GM18508 (cell line): ENCODE measurements around the gene ADAP1.

ENCODE experiments used
- ATAC-seq: cut with Tn5 transposase; IDR thresholded peaks from one replicate; pipeline ENCODE4 v1.9.1; 2021; ENCODE audit warnings: moderate number of reproducible peaks; ENCODE audit not compliant: insufficient read depth, unreplicated experiment

Gene ADAP1

DNA sequence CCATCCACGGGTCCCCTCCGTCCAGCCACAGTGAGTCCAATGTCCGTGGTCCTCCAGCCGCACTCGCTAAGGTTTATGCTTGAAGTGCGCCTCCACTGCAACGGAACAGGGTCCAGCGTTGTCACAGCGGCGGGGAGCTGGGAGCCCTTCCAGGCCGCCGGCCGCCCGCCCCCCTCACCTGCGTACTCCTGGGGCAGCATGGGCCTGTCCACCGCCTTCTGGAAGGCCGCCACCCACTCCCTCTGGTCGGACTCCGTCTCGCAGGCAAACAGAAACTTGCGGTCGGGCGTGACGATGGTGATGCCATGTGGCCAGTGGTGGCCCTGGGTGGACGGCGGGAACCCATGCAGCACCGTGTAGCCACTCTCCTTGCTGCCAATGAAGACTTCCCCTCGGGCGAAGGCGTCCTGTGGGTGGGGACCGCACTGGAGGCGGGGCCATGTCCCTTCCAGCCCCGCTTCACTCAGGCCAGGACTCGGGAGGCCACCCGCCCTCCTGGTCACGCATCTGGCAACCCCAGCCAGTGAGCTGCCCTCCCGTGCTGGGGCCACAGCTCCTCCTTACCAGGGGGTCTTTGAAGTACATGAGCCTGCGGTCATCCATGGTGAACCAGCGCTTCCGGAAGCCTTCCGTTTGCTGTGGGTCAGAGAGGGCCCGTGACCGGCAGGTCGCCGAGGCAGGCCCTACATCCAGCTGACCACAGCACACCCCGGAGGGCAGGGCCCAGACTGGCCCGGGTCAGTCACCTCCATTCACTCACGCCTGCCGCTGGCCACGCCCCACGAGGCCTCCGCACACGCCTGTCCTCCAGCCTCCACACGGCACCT lies 55.4 kb downstream of the ADAP1 start:
- no peak for ATAC-seq

DNA sequence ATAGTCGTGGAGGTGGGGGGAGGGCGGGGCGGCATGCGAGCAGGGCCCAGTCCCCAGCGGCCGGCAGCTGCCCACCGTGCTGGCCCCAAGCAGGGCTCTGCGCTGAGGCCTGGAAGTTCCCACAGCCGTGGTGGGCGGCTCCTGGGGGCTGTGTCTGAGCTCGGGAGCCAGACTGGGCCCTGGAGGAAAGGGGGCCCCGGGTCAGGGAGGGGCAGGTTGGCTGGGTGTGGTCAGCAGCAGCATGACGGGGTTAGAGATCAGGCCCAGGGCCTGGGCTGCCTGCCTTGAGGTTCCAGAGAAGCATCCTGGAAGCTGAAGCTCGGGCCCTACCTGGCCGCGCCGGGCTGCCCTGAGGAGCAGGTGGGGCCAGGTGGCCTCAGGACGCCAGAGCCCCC lies 56.0 kb downstream of the ADAP1 start:
- ATAC-seq, result no peak

DNA sequence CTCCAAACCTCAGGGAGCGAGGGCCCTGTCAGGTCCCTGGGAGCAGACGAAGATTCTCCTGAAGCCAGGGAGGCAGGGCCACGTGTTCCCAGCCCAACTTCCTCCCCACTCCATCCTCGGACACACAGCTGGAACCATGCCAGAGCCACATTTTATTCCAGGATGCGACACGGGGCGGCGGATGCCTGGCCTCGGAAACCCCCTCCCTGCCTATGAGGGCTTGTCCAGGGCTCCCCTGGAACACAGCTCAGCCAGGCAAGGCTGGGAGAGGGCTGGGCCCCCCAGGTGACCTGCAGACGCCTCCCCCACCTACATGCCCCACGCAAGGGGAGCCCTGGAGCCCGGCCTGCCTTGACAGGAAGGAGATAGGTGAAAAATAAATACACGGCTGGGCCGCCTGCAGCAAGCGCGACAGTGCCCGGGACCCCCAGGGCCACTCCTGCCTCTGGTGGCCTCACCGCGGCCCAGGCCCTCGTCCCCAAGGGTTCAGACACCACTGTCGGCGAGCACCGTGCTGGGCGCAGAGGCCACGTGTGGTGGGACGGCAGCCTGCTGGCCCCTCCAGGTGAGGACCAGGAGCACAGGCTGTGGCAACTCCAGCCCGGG lies 56.6 kb downstream of the ADAP1 start:
- ATAC-seq, result no peak

DNA sequence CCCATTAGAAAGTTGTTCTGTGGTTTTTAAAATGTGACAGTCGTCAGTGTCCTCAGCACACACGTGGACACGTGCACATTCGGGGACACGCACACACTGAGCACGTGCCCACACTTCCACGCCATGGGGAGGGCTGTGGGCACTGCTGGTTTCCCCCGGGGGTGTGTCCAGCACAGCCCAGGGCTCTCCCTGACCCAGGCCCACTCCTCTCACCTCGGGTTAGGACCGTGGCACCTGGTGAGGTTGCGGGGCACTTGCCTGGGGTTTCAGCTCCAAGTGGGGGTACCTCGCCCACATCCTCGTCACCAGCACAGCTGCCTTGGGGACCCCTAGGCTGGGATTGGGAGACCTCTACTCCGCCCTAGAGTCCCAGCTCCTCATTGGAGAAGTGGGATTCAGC lies 57.4 kb downstream of the ADAP1 start:
- ATAC-seq, result no peak

DNA sequence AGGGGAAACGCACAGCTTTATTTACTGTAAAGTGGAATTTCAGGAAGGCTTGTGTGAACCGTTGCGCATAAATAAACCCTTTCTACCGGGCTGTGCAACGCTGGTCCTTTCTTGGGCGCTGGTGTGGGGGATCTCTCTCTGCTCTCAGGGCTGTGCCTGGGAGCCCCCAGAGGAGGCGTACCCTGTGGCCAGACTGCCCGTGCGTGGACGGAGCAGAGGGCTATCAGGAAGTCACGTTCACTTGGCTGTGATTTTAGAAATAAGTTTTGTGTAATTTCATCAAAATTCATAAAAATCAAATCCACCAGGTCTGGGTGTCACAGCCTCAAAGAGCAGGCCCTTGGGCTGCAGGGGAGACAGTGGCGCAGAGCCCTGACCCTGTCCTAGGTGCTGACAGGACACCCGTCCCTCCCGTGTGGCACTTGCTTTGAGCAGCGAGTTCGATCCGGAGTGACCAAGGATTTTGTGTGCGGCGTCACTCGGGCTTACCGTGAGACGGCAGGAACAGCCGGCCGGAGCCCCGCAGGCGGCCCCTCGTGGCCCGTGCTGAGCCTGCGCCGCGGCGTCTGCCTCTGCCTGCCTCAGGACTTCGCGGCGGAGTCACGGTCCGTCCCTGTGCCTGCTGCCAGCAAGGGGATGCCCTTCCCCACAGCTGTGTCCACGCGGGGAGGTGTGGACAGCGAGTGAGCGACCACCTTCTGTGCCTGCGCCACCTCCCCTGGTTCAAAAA lies 58.0 kb downstream of the ADAP1 start:
- ATAC-seq, result no peak

DNA sequence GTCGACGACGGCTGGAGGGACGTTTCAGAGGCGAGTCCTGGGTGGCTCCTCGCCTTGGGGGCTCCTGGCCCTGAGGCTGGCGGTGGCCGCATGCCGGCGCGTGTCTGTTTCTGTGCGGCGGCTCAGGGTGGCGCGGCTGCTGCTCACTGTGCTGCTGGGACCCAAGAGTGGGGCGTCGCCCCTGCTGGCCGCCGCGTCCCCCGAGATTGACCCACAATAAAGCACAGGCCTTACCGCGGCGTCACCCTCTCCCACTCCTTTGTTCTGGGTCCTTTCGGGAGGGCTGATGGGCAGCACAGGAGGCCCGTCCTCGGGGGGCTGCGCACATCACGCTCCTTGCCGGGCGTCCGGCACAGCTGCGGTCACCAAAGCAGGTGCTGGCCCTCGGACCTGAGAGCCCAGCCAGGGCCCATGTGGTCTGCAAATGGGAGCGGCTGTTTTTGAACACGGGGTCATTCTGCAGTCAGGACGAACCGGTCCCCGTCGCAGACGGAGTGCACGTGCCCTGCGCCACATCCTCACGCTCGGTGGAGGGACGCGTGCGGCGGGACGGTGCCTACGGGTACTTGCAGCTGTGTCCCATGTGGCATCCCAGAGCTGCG lies 58.9 kb downstream of the ADAP1 start:
- no peak for ATAC-seq

DNA sequence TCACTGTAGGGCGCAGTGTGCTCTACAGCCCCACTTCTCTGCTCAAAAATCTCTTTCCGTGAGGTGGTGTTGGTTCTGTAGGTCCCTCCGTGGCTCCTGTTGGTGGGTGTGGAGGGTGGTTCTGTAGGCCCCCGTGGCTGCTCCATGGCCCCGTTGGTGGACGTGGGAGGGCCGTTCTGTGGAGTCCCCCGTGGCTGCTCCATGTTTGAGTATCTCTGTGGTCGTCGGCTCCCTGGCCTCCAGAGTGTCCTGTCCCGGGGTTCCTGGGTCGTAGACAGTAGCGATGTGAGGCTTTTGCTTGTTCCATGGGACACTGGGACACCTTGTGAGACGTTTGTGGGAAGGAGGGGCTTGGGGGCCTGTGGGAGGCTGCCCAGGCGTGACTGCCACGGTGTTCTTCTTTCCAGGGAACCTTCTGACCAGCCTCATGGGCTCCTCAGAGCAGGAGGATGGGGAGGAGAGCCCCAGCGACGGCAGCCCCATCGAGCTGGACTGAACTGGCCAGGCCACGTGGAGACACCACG lies 59.5 kb downstream of the ADAP1 start:
- ATAC-seq, result no peak

DNA sequence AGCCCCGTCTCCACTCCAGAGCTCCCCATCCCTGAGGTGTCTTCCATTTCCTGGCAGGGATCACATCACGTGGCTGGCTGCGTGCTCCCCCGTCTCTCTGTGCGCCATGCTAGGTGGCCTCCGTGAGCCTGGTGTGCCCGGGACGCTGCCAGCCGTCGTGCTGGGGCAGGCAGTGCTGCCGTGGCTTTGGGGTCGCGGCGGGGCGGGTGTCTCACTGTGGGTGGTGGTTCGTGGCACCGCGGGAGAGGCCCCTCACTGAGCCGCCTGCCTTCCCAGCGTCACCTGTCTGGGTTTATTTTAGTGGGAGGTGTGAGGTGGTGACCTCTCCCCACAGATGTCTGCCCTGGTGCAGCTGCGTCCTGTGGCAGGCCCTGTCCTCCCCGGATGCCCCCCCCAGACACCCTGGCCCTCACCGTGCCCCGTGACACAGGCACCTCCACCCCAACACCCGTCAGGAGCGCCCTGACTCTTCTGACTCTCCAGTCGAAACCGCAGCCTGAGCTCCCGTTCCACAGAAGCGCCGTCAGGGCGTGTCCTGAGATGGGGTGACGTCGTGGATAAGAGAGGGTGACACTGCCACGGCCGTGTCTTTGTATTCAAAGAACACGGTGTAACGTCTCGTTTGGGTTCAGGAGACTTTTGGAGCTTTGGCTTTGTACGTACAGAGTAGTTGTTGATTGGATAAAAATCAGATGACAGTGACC lies 60.2 kb downstream of the ADAP1 start:
- no peak for ATAC-seq

DNA sequence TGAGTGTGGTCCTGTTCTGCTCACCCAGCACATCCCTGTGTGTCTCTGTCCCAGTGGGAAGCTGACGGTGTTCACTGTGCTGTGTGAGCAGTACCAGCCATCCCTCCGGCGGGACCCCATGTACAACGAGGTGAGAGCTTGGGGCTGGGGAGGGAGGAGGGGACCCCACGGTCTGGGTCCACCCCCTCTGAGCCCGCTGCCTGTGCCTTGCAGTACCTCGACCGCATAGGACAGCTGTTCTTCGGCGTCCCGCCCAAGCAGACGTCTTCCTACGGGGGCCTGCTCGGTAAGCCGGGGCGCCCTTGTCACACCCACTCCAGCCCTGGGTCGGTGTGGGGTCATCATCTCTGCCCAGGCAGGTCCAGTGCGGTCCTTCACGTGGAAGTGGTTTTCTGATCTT lies 60.8 kb downstream of the ADAP1 start:
- ATAC-seq, result no peak

DNA sequence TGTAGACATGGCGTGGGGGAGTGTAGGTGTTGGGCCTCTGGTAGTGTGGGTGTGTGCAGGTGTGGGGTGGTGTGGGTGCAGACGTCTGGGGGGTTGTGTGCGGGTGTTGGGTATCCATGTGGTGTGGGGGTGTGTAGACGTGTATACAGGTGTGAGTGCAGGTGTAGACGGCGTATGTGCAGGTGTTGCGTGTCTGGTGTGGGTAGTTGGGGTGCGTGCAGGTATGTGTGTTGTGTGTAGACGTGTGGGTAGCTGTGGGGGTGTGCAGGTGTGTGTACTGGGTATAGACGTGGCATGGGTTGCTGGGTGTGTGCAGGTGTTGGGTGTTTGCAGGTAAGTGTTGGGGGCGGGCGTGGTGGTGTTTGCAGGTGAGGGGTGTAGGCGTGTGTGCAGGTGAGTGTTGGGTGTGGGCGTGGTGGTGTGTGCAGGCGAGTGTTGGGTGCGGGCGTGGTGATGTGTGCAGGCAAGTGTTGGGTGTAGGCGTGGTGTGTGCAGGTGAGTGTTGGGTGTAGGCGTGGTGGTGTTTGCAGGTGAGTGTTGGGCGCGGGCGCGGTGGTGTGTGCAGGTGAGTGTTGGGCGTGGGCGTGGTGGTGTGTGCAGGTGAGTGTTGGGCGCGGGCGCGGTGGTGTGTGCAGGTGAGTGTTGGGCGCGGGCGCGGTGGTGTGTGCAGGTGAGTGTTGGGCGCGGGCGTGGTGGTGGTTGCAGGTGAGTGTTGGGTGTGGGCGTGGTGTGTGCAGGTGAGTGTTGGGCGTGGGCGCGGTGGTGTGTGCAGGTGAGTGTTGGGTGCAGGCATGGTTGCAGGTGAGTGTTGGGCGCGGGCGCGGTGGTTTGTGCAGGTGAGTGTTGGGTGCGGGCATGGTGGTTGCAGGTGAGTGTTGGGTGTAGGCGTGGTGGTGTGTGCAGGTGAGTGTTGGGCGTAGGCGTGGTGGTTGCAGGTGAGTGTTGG lies 61.6 kb downstream of the ADAP1 start:
- no peak for ATAC-seq

DNA sequence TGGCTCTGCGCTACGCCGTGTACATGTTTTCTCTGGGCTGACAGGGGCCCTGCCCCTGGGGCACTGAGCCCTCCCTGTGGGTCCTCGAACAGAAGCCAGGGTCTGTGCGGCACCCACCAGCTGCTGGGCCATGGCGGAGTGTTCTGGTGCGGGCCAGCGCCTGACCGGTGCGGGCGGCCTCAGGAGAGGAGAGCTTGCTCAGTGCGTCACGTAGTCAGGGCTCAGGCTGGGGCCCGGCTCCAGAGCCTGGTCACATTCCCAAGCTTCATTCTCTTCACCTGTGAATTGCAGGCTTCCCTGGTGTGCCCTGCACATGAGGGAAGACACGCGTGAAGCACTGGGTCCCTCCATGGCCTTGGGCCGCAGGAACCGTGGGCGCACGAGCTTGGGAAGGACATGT lies 62.7 kb downstream of the ADAP1 start:
- ATAC-seq, result no peak

DNA sequence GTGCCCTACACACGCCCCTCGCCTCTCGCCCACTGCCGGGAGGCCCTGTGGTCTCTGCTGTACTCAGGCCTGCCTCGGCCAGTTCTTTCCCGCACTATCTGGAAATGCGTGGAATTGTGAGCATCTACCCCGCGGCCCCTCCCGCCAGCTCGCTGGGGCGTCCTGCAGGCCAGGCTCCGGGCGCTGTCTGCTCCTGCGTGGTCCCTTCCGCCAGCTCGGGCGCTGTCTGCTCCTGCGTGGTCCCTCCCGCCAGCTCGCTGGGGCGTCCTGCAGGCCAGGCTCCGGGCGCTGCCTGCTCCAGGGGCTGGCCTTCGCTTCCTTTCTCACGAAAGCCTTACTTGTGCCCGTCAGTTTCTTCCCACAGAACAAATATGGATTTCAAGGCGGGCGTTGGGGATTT lies 63.2 kb downstream of the ADAP1 start:
- ATAC-seq, result no peak

DNA sequence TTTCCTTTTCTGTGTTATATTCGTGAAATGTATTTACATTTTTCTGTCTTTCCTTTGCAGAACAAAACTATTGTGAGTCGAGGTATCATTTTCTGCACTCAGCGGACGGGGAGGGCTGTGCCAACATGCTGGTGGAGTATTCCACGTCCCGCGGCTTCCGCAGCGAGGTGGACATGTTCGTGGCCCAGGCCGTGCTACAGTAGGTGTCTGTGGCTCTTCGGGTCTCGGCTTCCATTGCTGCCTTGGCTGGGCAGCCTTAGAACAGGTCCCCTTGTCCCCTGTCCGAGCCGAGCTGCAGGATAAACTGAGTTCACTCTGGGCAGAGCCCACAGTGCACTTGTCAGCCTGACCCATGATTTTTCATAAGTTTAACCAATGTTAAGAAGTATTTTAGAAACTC lies 63.6 kb downstream of the ADAP1 start:
- ATAC-seq, result no peak

DNA sequence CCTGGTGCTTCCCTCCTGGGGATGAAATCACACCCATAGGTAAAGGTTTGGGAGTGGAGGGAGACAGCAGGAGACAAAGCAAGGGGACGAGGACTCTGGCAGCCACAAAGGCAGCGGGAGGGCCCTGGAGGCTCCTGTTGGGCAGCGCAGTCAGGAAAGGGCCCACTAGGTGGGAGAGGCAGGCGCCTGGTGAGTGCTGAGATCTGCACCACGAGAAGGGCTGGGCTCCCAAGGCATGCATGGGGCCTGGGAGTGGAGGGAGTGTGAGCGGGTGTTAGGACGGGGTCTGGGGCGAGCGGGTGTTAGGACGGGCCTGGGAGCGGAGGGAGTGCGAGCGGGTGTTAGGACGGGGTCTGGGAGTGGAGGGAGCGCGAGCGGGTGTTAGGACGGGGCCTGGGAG lies 65.1 kb downstream of the ADAP1 start:
- no peak for ATAC-seq

DNA sequence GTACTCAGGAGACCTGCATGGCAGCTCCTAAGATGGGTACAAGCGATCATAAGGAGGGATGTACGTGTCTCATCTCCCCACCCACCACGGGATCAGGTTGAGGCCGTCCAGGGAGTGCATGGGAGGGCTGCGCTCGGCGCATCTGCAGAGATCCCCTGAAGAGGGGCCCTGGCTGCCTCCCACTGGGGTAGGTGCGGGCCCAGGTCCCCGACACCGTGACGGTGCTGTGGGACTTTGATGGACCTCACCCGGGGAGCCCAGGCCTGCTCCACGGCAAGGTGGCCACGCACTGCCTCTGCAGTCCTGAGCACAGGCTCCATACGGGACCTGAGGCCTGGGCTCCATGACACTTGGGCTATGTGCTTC lies 65.5 kb downstream of the ADAP1 start:
- ATAC-seq, result no peak

DNA sequence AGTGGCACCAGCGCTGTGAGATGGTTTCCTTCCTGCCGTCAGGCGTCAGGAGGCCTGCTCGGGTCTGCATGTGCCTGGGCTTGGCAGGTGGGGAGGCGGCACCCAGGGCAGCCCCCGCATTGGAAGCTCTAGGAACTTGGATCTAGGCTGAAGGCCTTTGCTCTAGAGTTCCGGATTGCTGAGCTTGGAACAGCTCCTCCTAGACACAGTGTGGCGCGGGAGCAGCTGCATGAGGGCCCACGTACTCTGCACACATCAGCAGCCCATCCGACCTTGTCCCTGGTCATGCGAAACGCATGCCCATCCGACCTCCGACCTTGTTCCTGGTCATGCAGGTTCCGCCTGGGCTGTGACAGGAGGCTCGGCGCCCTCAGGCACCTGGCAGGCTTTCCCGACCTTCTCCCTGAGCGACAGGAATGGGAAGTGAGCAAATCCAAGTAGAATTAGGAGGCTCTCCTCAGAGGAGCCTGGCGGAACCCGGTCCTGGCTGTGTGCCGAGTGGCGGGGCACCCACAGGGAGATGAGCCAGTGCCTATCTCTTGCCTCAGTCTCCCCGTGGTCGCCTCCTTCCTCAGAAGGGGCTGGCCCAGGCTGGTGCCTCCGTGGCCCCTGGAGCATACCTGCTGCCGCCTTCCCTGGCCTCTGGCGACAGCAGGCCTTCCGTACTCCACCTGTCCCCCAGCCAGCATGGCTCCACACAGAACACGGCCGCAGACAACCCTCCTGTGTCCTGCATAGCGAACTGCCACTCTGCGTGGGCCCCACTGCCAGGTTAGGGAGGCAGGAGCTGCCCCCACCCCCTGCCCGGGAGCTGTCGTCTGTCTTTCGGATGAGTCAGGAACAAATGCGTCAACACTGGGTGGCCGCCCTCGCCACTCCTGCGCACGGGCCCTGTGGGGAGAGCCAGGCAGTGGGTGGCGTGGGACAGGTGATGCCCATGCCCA lies 66.1 kb downstream of the ADAP1 start:
- no peak for ATAC-seq

DNA sequence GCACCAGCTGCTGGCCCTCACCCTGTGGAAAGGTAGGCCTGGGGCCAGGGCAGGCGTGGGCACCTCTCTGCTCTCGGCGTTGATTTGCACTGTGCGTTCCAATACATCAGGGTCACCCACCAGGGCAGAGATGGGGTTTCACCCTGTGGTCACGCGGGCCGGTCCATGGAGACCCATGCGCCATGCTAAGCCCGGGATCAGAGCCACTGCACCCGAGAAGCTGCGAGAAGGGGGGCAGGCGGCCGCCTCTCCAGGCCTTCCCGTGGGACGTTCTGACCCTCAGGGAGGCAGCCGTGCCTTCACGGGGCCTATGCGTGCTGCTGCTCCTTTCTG lies 67.0 kb downstream of the ADAP1 start:
- ATAC-seq, result no peak
